Ovary (tissue), 9 donors: ENCODE data around the gene SLC25A2. TPM values are rescaled to one million over a fixed set of nuclear protein-coding genes. Genes with fewer than 3 reads are reported as not detected.
A peak's percentile ranks its signal among the peaks of the same experiment; 100 is the strongest.
"Not testable (repeated sequence)": the region's sequence is repeated elsewhere in the genome, so short reads cannot be mapped to it uniquely, and the experiment has no call there.

Experiments
- DNase-seq, 5 donors: peaks; one replicate each; pipeline ENCODE4 v3.0.0-alpha.2; 2019 to 2020
- H3K27ac ChIP-seq, 2 donors: fragments of 200-600 bp; one replicate each; pipeline versions ENCODE4 v1.5.1 to v1.8.0; 2019 to 2022
- H3K27me3 ChIP-seq: fragments of 200-600 bp; one replicate; pipeline ENCODE4 v1.8.0; 2022
- H3K36me3 ChIP-seq: fragments of 200-600 bp; sonication (generic); one replicate; pipeline ENCODE4 v1.5.1; 2019
- H3K4me1 ChIP-seq: one replicate; pipeline ENCODE4 v1.8.1; 2013; ENCODE audit warnings: mild to moderate bottlenecking, moderate library complexity; ENCODE audit not compliant: insufficient read depth
- H3K4me3 ChIP-seq: fragments of 200-600 bp; sonication (generic); one replicate; pipeline ENCODE4 v1.5.1; 2017
- H3K9me3 ChIP-seq, 2 donors: fragments of 200-600 bp in 1 of 2; sonication (generic) in 1 of 2; one replicate each; pipeline versions ENCODE4 v1.5.1 to v1.8.1; 2013 to 2019; ENCODE audit warnings: mild to moderate bottlenecking in 1 of 2, moderate library complexity in 1 of 2
- EP300 ChIP-seq: sonication (generic); formaldehyde crosslinking; IDR thresholded peaks from one replicate; pipeline ENCODE4 v1.6.1; 2017; ENCODE audit warnings: antibody characterized with exemption
- POLR2A ChIP-seq: fragments of 450-650 bp; IDR thresholded peaks from one replicate; pipeline ENCODE4 v1.6.1; 2017; ENCODE audit warnings: antibody characterized with exemption, mild to moderate bottlenecking, moderate library complexity
- WGBS, 3 donors: extraction: QIAGEN DNeasy Blood & Tissue Kit in 1 of 3; methylation state at CpG; one replicate each; pipeline versions ENCODE4 v1.1.5 to v1.1.7; 2013 to 2017; 5-methylcytosine and 5-hydroxymethylcytosine counted together
- intact Hi-C, 4 donors: fragments of 100-400 bp; cut with DNase I; formaldehyde crosslinking; loops; one replicate each; pipeline versions ENCODE4 v1.11.0 to v1.15.1; 2022 to 2023
- polyA plus RNA-seq, 2 donors: library from polyadenylated mRNA; stranded (reverse); fragments of 200-250 nt in 1 of 2; fragments of 350-450 nt in 1 of 2; fragmentation: Illumina TruSeq in 1 of 2; extraction: RNeasy Lipid Tissue Mini Kit (QIAGEN cat#74804) in 1 of 2; gene quantifications; one replicate each; pipeline ENCODE4 v1.2.3, GENCODE V29; 2013 to 2014
- total RNA-seq, 7 donors: library from RNA; depleted of rRNA in 2 of 7; stranded (reverse); fragments of >200 nt in 2 of 7; fragmentation: NEBNext Ultra II Directional in 3 of 7; extraction: Animal tissue kit (Norgen Biotek cat#: 25700) in 3 of 7; gene quantifications; one replicate each; pipeline versions ENCODE4 v1.1.0 to v1.2.4, GENCODE V29; 2016 to 2023
- TF ChIP-seq, protein P1 (sequence below), 3 donors: fragments of 450-650 bp in 2 of 3; fragments of 200-600 bp in 1 of 3; IDR thresholded peaks; one replicate each; pipeline versions ENCODE4 v1.5.1 to v1.8.0; 2016 to 2022; ENCODE audit warnings: antibody characterized with exemption in 3 of 3, mild to moderate bottlenecking in 1 of 3
- donor health status: DM: no; HTN: no; CAD: no; lungs with moderate emphysema.
- donor health status: DM: no; HTN: no; CAD: no.
- donor health status: Bipolar disorder and iron deficiency.
- donor health status: DM: yes; HTN: yes; CAD: no.
- donor health status: DM: no; HTN: no; CAD: no.
- donor health status: DM: yes; HTN: yes; CAD: no.

SLC25A2 gene
- total and polyA plus RNA-seq, 9 donors: 0.10 to 1.4 (median 0.43) TPM; not detected in 4

DNA sequence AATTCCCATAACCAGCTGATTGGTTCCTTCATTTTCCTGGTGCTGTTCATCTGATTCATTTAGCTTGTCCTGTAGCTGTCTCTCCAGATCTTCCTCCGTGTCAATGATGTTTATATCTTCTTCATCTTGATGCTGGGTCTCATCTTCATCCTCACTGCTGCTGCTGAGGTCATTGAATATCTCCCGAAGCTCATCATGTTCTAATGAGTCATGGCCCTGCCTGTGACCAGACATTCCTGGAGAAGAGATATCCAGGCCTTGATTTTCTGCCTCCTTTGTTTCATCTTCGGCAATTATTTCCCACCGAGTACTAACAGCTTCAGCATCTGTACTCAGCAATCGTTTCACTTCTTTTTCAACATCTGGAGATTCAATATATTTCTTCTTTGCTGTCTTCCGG lies 15.4 kb upstream of the SLC25A2 start:
- 93 to 97% (median 97%) methylated on average over 6 of the region's 6 CpGs for WGBS, 3 donors
- no peak overlapping the region for H3K27ac ChIP-seq
- intact Hi-C loops: no loop called here
- H3K4me1 ChIP-seq: peaks cover 3% of the 10 kb centered on the region
- peak overlapping the region; percentile 84 for H3K4me3 ChIP-seq
- TF ChIP-seq POLR2A: no peak
- no peaks in the 10 kb centered on the region for H3K36me3 ChIP-seq
- H3K9me3 ChIP-seq: peaks cover 16 to 37% of the 10 kb centered on the region in 2 donors
- no peaks in the 10 kb centered on the region for H3K27me3 ChIP-seq
- no peak for DNase-seq

DNA sequence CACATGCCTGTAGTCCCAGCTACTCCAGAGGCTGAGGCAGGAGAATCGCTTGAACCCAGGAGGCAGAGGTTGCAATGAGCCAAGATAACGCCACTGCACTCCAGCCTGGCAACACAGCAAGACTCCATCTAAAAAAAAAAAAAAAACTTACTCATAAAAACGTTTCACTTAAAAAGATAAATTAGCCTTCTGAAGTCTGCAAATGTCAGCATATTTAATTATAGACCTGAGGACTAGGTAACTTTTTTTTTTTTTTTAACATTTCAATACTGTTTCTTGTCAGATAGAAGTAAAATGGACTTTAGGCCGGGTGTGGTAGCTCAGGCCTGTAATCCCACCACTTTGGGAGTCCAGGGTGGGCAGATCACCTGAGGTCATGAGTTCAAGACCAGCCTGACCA lies 13.1 kb upstream of the SLC25A2 start:
- H3K4me1 ChIP-seq, DNase-seq, H3K27ac ChIP-seq, intact Hi-C loops, H3K36me3 ChIP-seq, H3K4me3 ChIP-seq, H3K27me3 ChIP-seq: not testable (repeated sequence)
- peaks cover 20 to 39% of the 10 kb centered on the region in 2 donors for H3K9me3 ChIP-seq
- WGBS, 3 donors: 87 to 89% (median 87%) methylated on average over 4 of the region's 4 CpGs

DNA sequence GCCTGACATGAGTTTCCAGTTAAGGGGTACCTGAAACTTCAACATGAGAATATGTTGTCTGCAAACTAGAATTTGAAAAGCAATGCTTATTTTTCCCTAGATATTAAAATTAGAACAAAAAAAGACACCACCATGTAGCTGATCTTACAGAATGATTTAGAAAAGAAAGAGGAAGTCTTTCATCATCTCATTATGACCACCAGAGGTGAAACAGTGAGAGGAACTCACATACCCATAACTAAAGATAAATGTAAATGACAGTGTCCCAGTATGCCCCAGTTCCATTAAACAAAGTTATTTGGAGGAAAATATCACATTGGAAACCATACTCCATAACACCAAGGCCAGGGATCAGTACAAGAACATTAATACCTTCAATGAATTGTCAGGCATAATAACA lies 9.9 kb upstream of the SLC25A2 start:
- peaks cover 13 to 28% of the 10 kb centered on the region in 2 donors for H3K9me3 ChIP-seq
- H3K36me3 ChIP-seq: no peaks in the 10 kb centered on the region

DNA sequence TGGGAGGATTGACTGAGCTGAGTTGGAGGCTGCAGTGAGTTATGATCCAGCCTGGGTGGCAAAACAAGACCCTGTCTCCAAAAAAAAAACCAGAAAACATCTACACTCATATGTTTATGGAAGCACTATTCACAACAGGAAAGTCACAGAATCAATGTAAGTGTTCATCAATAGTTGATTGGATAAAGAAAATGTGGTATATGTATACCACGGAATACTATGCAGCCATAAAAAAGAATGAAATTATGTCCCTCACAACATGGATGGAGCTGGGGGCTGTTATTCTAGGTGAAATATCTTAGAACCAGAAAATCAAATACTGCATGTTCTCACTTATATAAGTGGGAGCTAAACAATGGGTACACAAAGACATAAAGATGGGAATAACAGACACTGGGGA lies 2.8 kb upstream of the SLC25A2 start:
- Histone ChIP-seq H3K4me1 (no peaks in the 10 kb centered on the region), H3K27me3 (no peaks in the 10 kb centered on the region), H3K9me3 (peaks cover 0 to 31% of the 10 kb centered on the region in 2 donors), H3K4me3 (no peak overlapping the region), H3K36me3 (no peaks in the 10 kb centered on the region), H3K27ac (no peak overlapping the region)
- WGBS, 3 donors: 94 to 98% (median 96%) methylated on average over 1 of the region's 1 CpG
- DNase-seq: no peak
- no peak for TF ChIP-seq EP300
- TF ChIP-seq POLR2A: no peak
- TF ChIP-seq, protein P1, sequence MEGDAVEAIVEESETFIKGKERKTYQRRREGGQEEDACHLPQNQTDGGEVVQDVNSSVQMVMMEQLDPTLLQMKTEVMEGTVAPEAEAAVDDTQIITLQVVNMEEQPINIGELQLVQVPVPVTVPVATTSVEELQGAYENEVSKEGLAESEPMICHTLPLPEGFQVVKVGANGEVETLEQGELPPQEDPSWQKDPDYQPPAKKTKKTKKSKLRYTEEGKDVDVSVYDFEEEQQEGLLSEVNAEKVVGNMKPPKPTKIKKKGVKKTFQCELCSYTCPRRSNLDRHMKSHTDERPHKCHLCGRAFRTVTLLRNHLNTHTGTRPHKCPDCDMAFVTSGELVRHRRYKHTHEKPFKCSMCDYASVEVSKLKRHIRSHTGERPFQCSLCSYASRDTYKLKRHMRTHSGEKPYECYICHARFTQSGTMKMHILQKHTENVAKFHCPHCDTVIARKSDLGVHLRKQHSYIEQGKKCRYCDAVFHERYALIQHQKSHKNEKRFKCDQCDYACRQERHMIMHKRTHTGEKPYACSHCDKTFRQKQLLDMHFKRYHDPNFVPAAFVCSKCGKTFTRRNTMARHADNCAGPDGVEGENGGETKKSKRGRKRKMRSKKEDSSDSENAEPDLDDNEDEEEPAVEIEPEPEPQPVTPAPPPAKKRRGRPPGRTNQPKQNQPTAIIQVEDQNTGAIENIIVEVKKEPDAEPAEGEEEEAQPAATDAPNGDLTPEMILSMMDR (IDR thresholded peaks at IDR 0.05): no peak
- intact Hi-C loops: no loop called here

More for the DNA sequence above, 9.9 kb upstream of the SLC25A2 start:
- no peak for DNase-seq
- no peak overlapping the region for H3K4me3 ChIP-seq
- TF ChIP-seq EP300 (no peak), POLR2A (no peak)
- TF ChIP-seq, protein P1 (IDR thresholded peaks at IDR 0.05): no peak
- intact Hi-C loops: no loop called here
- H3K4me1 ChIP-seq: no peaks in the 10 kb centered on the region
- no peak overlapping the region for H3K27ac ChIP-seq
- no peaks in the 10 kb centered on the region for H3K27me3 ChIP-seq

DNA sequence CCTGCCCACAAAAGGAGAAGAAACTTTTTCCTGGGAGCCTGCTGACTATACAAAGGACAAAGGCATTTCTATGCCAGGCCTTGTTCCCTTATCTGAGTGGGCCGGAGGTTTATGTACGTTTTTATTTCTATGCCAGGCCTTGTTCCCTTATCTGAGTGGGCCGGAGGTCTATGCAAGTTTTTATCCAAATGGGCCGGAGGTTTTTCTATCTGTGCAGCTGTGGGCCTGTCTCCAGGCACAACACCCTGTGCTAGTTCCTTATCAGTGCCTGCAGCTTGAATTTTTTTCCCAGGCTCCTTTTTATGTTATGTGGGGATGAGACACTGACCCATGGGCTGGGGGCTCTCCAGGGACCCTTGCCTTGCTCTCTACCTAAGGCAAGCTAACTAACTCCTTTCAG lies 5.5 kb downstream of the SLC25A2 start:
- DNase-seq: no peak
- Histone ChIP-seq H3K27ac (no peak overlapping the region), H3K36me3 (no peaks in the 10 kb centered on the region), H3K9me3 (peaks cover 0 to 21% of the 10 kb centered on the region in 2 donors), H3K27me3 (no peaks in the 10 kb centered on the region), H3K4me1 (no peaks in the 10 kb centered on the region), H3K4me3 (no peak overlapping the region)
- 75 to 88% (median 77%) methylated on average over 4 of the region's 4 CpGs for WGBS, 3 donors
- TF ChIP-seq POLR2A (no peak), EP300 (no peak)
- TF ChIP-seq, protein P1 (IDR thresholded peaks at IDR 0.05): no peak
- intact Hi-C loops: no loop called here

DNA sequence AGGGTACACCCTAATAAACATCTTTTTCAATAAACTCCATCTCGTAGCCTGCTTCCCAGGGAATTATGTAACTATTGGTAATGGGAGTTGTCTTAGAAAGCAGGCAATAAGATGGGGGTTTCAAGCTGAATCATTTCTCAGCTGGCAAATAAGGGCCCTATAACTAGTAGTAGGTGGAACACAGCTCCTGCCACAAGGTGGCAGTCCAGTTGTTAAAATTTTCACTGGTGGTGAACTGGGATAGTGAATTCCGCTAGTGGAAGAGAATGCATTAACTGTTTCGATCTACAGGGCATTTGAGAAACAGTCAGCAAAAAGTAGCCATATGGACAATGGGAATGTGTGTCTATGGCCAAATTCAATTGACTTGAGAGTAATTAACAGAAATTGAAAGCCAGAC lies 30.9 kb downstream of the SLC25A2 start:
- H3K4me1 ChIP-seq: no peaks in the 10 kb centered on the region
- no peak overlapping the region for H3K4me3 ChIP-seq
- intact Hi-C loops: no loop called here
- H3K27ac ChIP-seq: no peak overlapping the region
- no peaks in the 10 kb centered on the region for H3K36me3 ChIP-seq
- H3K9me3 ChIP-seq: peaks cover 4 to 29% of the 10 kb centered on the region in 2 donors
- WGBS, 3 donors: 39 to 58% (median 53%) methylated on average over 3 of the region's 3 CpGs
- DNase-seq: no peak
- no peak for TF ChIP-seq EP300
- TF ChIP-seq, protein P1 (IDR thresholded peaks at IDR 0.05): no peak
- no peak for TF ChIP-seq POLR2A
- no peaks in the 10 kb centered on the region for H3K27me3 ChIP-seq
